Measurements from ENCODE around the gene NDUFB11. TPM values are rescaled to one million over a fixed set of nuclear protein-coding genes. Genes with fewer than 3 reads are reported as not detected.

The NDUFB11 gene
- total RNA-seq, 1 donor from 2014 or later = 94.1 TPM

DNA sequence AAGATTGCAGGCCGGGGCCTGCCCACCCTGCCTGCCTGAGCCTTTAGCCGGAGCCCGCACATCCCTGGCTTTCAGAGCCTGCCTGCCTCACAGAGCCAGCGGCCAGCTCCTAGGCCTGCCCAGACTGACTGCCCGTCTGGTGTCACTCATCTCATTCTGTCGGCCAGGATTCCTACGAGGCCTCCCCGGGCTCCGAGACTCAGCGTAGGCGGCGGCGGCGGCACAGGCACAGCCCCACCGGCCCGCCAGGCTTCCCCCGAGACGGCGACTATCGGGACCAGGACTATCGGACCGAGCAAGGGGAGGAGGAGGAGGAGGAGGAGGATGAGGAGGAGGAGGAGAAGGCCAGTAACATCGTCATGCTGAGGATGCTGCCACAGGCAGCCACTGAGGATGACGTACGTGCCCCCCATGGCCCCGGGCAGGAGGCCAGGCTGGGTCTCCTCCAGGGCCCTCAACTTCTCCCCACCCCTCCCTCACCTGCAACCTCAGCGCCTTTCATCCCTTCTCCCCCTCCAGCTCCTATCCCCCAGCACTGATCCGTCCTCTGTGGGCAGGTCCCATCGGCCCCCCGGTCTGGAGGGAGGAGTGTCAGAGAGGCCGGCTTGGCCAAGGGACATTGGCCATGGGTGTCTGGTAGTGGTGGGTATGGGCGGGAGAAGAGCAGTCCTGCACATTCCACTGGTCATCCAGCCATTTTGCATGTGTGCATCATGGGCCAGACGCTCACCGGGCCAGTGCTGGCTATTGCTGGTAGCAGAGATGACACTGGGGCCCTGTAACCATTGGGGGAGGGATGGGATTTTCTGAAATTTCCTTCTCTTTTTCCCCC is 26.6 kb upstream of the NDUFB11 start:
- DNase-seq (ENCODE audit: low spot score, unreplicated experiment) = no peak
- Mint-ChIP-seq H3K27me3 (no peaks in the 10 kb centered on the region), H3K4me1 (ENCODE audit: low read depth) (no peaks in the 10 kb centered on the region), H3K4me3 (ENCODE audit: low read depth) (no peak overlapping the region), H3K27ac (no peak overlapping the region), H3K36me3 (ENCODE audit: insufficient read depth) (peaks cover 2% of the 10 kb centered on the region), H3K9me3 (ENCODE audit: low read depth) (peaks cover 4% of the 10 kb centered on the region)
- TF ChIP-seq CTCF (IDR thresholded peaks at IDR 0.05; ENCODE audit: unreplicated experiment) = no peak

DNA sequence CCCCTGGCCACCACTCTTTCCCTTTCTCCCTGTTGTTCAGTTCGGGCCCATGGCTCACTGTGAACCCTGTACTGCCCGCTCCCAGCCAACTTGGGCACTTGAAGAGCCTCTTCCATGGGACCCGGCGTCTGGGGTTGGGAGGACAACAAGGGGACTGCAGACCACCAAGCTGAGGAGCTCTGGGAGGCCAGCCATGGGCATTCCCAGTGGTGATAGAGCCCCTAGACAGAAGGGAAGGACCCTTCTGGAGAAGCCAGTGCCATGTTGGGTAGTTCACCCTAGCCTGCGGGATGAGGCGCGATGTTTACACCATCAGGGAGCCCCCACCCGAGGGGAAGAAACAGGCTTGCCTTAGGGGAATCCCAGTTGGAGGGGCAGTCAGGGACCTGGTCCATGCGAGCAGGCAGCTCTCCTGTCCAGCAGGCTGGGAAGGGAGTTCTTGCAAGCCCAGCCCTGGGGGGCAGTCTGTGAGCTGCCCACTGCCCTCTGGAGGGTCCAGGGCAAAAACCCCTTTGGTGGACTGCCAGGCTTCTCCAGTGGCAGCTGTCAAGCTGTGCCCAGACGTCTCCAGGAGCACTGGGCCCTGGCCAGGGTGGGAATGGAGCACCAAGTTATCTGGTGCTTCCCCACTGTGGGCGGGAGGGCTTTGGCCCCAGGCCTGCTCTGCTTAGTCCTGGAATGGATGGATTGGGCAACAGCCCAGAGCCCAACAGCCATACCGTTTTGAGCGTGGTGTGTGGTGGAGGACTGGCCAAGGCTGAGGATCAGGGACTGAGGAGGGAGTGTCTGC is 25.4 kb upstream of the NDUFB11 start:
- no peak for TF ChIP-seq CTCF (IDR thresholded peaks at IDR 0.05; ENCODE audit: unreplicated experiment)
- Mint-ChIP-seq H3K27me3 (no peaks in the 10 kb centered on the region), H3K4me3 (ENCODE audit: low read depth) (no peak overlapping the region), H3K9me3 (ENCODE audit: low read depth) (peaks cover 5% of the 10 kb centered on the region), H3K36me3 (ENCODE audit: insufficient read depth) (peaks cover 1% of the 10 kb centered on the region), H3K27ac (no peak overlapping the region), H3K4me1 (ENCODE audit: low read depth) (no peaks in the 10 kb centered on the region)
- DNase-seq (ENCODE audit: low spot score, unreplicated experiment) = no peak

DNA sequence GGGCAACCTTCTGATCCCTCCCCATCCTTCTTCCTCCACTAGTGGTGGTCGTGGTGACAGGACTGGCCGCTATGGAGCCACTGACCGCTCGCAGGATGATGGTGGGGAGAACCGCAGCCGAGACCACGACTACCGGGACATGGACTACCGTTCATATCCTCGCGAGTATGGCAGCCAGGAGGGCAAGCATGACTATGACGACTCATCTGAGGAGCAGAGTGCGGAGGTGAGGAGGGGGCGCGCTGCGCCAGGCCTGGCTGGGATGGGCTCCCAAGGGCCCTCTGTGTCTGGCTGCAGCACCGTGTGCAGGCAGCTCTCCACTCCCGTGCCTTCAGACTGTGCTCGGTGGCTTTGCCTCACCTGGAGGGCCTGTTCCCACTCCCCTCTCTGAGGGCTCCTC is 24.8 kb upstream of the NDUFB11 start:
- Mint-ChIP-seq H3K4me1 (ENCODE audit: low read depth) (no peaks in the 10 kb centered on the region), H3K27ac (no peak overlapping the region), H3K9me3 (ENCODE audit: low read depth) (peaks cover 7% of the 10 kb centered on the region), H3K36me3 (ENCODE audit: insufficient read depth) (peaks cover 7% of the 10 kb centered on the region), H3K27me3 (no peaks in the 10 kb centered on the region), H3K4me3 (ENCODE audit: low read depth) (no peak overlapping the region)
- no peak for DNase-seq (ENCODE audit: low spot score, unreplicated experiment)
- TF ChIP-seq CTCF (IDR thresholded peaks at IDR 0.05; ENCODE audit: unreplicated experiment) = no peak

- TF ChIP-seq CTCF (IDR thresholded peaks at IDR 0.05; ENCODE audit: unreplicated experiment) = no peak
- no peak for DNase-seq (ENCODE audit: low spot score, unreplicated experiment)
- H3K27me3 Mint-ChIP-seq = no peaks in the 10 kb centered on the region
- no peak overlapping the region for H3K4me3 Mint-ChIP-seq (ENCODE audit: low read depth)
- peaks cover 7% of the 10 kb centered on the region for H3K9me3 Mint-ChIP-seq (ENCODE audit: low read depth)
- no peak overlapping the region for H3K27ac Mint-ChIP-seq
- no peaks in the 10 kb centered on the region for H3K4me1 Mint-ChIP-seq (ENCODE audit: low read depth)
- H3K36me3 Mint-ChIP-seq (ENCODE audit: insufficient read depth) = peaks cover 7% of the 10 kb centered on the region
These were observed 24.1 kb upstream of the NDUFB11 start for GRCh38 chrX:47168495-47169073.

DNA sequence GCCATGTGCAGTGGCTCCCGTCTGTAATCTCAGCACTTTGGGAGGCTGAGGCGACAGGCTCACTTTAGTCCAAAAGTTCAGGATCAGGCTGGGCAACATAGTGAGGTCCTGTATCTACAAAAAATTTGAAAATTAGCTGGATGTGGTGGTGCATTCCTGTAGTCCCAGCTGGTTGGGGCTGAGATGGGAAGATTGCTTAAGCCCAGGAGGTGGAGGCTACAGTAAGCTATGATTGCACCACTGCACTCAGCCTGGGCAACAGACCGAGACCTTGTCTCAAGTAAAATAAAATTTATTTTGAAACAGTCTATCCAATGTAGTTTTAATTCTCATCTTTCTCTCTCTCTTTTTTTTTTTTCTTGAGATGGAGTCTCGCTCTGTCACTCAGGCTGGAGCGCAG is 21.6 kb upstream of the NDUFB11 start:
- H3K36me3 Mint-ChIP-seq (ENCODE audit: insufficient read depth) = peaks cover 10% of the 10 kb centered on the region
- no peak overlapping the region for H3K4me3 Mint-ChIP-seq (ENCODE audit: low read depth)
- H3K27me3 Mint-ChIP-seq = no peaks in the 10 kb centered on the region
- H3K27ac Mint-ChIP-seq = no peak overlapping the region
- H3K4me1 Mint-ChIP-seq (ENCODE audit: low read depth) = no peaks in the 10 kb centered on the region
- no peak for TF ChIP-seq CTCF (IDR thresholded peaks at IDR 0.05; ENCODE audit: unreplicated experiment)
- H3K9me3 Mint-ChIP-seq (ENCODE audit: low read depth) = peaks cover 7% of the 10 kb centered on the region
- DNase-seq (ENCODE audit: low spot score, unreplicated experiment) = no peak
